Upper lobe of right lung (tissue), 1 donor: ENCODE results near the gene SUSD1. TPM values are rescaled to one million over a fixed set of nuclear protein-coding genes. Genes with fewer than 3 reads are reported as not detected.
"Not testable (repeated sequence)": the region's sequence is repeated elsewhere in the genome, so short reads cannot be mapped to it uniquely, and the experiment has no call there.

Source experiments
- ATAC-seq: fragments of 200-7000 bp; cut with Tn5 transposase; one replicate; pipeline ENCODE4 v1.9.1; 2020; ENCODE audit warnings: mild to moderate bottlenecking, moderate library complexity
- DNase-seq: peaks from one replicate; pipeline ENCODE4 v3.0.0-alpha.2; 2020
- H3K27ac ChIP-seq: fragments of 200-600 bp; one replicate; pipeline ENCODE4 v1.8.0; 2022
- H3K27me3 ChIP-seq: fragments of 200-600 bp; one replicate; pipeline ENCODE4 v1.8.0; 2022; ENCODE audit warnings: mild to moderate bottlenecking
- H3K36me3 ChIP-seq: fragments of 200-600 bp; one replicate; pipeline ENCODE4 v1.8.0; 2022
- H3K4me1 ChIP-seq: fragments of 200-600 bp; one replicate; pipeline ENCODE4 v1.8.0; 2022
- H3K4me3 ChIP-seq: fragments of 200-600 bp; one replicate; pipeline ENCODE4 v1.8.0; 2022; ENCODE audit warnings: mild to moderate bottlenecking
- H3K9me3 ChIP-seq: fragments of 200-600 bp; one replicate; pipeline ENCODE4 v1.8.0; 2022
- CTCF ChIP-seq: fragments of 200-600 bp; IDR thresholded peaks from one replicate; pipeline ENCODE4 v1.8.0; 2022; ENCODE audit warnings: antibody characterized with exemption
- intact Hi-C: fragments of 100-400 bp; cut with DNase I; formaldehyde crosslinking; loops from one replicate; pipeline ENCODE4 v1.11.0; 2022
- total RNA-seq: library from RNA; stranded (reverse); fragmentation: NEBNext Ultra II Directional; extraction: Animal tissue kit (Norgen Biotek cat#: 25700); gene quantifications from one replicate; pipeline ENCODE4 v1.2.1, GENCODE V29; 2021
- donor health status: DM: no; HTN: yes; CAD: no; lungs with severe emphysema.

SUSD1 gene
- total RNA-seq, 1 donor from 2014 or later = 31.0 TPM

GRCh38 chr9:112075009-112075378 is 100.1 kb downstream of the SUSD1 start:
- peak overlapping the region; percentile 61 for H3K27ac ChIP-seq
- no peaks in the 10 kb centered on the region for H3K27me3 ChIP-seq
- TF ChIP-seq CTCF = no peak
- no peaks in the 10 kb centered on the region for H3K36me3 ChIP-seq
- H3K9me3 ChIP-seq = no peaks in the 10 kb centered on the region
- intact Hi-C loops = no loop called here
- H3K4me3 ChIP-seq = no peak overlapping the region
- no peak for DNase-seq
- H3K4me1 ChIP-seq = peaks cover 20% of the 10 kb centered on the region
- no peak for ATAC-seq

GRCh38 chr9:112074250-112075008 is 100.7 kb downstream of the SUSD1 start:
- Histone ChIP-seq H3K36me3 (no peaks in the 10 kb centered on the region), H3K9me3 (no peaks in the 10 kb centered on the region), H3K4me1 (peaks cover 20% of the 10 kb centered on the region), H3K27me3 (no peaks in the 10 kb centered on the region), H3K4me3 (no peak overlapping the region), H3K27ac (peak overlapping the region; percentile 61)
- DNase-seq (no peak), ATAC-seq (peak; percentile 92)
- intact Hi-C loops = loop anchor here (5.0 kb wide), 1 partner anchor 177 kb away; the partner anchor contains the start of gene UGCG
- peak; percentile 90 for TF ChIP-seq CTCF

GRCh38 chr9:112073639-112074173 is 101.4 kb downstream of the SUSD1 start:
- H3K4me3 ChIP-seq, H3K36me3 ChIP-seq, H3K9me3 ChIP-seq, ATAC-seq, H3K27me3 ChIP-seq, DNase-seq: not testable (repeated sequence)
- intact Hi-C loops = loop anchor here (5.0 kb wide), 1 partner anchor 176 kb away; the partner anchor contains the start of gene UGCG
- peak overlapping the region; percentile 61 for H3K27ac ChIP-seq
- H3K4me1 ChIP-seq = peaks cover 22% of the 10 kb centered on the region

- DNase-seq = no peak
- Histone ChIP-seq H3K36me3 (no peaks in the 10 kb centered on the region), H3K27me3 (no peaks in the 10 kb centered on the region), H3K4me3 (no peak overlapping the region), H3K27ac (peak overlapping the region; percentile 61), H3K9me3 (no peaks in the 10 kb centered on the region), H3K4me1 (peaks cover 22% of the 10 kb centered on the region)
- ATAC-seq = no peak
- no peak for TF ChIP-seq CTCF
- intact Hi-C loops = loop anchor here (5.0 kb wide), 1 partner anchor 176 kb away; the partner anchor contains the start of gene UGCG
Measured at GRCh38 chr9:112072721-112073638, 102.1 kb downstream of the SUSD1 start.

GRCh38 chr9:112069318-112070169 is 105.6 kb downstream of the SUSD1 start:
- intact Hi-C loops = loop anchor here (5.0 kb wide), 1 partner anchor 172 kb away; the partner anchor contains the start of gene UGCG
- H3K27ac ChIP-seq = peak overlapping the region; percentile 58
- no peaks in the 10 kb centered on the region for H3K36me3 ChIP-seq
- no peaks in the 10 kb centered on the region for H3K9me3 ChIP-seq
- ATAC-seq (peak; percentile 85), DNase-seq (no peak)
- H3K4me3 ChIP-seq = no peak overlapping the region
- H3K27me3 ChIP-seq = no peaks in the 10 kb centered on the region
- no peak for TF ChIP-seq CTCF
- H3K4me1 ChIP-seq = peaks cover 25% of the 10 kb centered on the region
